GM18499 (cell line): ENCODE results near the gene XYLT1.

Source experiments
- ATAC-seq: cut with Tn5 transposase; IDR thresholded peaks from one replicate; pipeline ENCODE4 v1.9.1; 2021; ENCODE audit warnings: moderate number of reproducible peaks; ENCODE audit not compliant: insufficient read depth, unreplicated experiment

The XYLT1 gene

GRCh38 chr16:17083628-17084027 lies 387.1 kb downstream of the XYLT1 start:
- no peak for ATAC-seq

DNA sequence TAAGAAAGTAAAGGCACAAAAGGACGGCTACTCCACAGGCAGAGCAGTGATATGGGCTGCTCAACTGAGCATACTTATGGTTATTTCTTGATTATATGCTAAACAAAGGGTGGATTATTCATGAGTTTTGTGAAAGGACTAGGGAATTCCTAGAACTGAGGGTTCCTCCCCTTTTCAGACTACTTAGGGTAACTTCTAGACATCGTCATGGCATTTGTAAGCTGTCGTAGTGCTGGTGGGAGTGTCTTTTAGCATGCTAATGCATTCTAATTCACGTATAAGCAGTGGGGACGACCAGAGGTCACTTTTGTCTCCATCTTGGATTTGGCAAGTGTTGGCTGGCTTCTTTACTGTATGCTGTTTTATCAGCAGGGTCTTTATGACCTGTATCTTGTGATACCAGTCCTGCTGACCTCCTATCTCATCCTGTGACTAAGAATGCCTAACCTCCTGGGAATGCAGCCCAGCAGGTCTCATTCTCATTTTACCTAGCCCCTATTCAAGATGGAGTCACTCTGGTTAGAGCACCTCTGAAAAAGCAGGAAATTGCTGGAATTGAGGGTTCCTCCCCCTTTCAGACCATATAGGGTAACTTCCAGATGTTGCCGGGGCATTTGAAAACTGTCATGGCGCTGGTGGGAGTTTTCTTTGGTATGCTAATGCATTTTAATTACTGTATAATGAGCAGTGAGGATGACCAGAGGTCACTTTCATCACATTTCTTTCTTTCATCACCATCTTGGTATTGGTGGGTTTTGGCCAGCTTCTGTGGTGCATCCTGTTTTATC lies 388.5 kb downstream of the XYLT1 start:
- no peak for ATAC-seq

GRCh38 chr16:17080105-17080504 lies 390.7 kb downstream of the XYLT1 start:
- ATAC-seq: no peak

- no peak for ATAC-seq
These were observed 391.7 kb downstream of the XYLT1 start for GRCh38 chr16:17078931-17079631.

GRCh38 chr16:17076818-17077498 lies 393.8 kb downstream of the XYLT1 start:
- ATAC-seq: no peak

- ATAC-seq: no peak
These were observed 394.5 kb downstream of the XYLT1 start for GRCh38 chr16:17076092-17076754.

- no peak for ATAC-seq
These were observed 398.7 kb downstream of the XYLT1 start for GRCh38 chr16:17072104-17072503.

GRCh38 chr16:17070882-17071592 lies 399.7 kb downstream of the XYLT1 start:
- ATAC-seq: no peak

DNA sequence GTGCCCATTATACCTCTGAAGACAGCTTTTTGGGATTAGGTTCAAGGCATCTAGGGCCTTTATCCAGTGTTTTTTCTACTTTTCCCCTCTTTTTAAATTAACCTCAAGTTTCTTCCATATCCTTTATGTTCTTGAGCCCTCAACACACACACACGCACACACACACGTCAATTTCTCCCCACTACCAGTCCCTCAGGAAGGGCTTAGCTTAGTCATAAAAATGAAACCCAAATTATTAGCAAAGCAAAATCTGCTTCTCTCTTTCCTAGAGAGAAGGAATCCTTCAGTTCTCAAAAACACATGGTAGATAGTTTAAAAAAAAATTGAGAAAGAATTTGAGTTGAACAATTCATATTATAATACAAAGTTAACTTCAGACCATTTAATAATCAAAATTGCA lies 401.1 kb downstream of the XYLT1 start:
- no peak for ATAC-seq

GRCh38 chr16:17068524-17068923 lies 402.2 kb downstream of the XYLT1 start:
- ATAC-seq: no peak

- no peak for ATAC-seq
These were observed 402.9 kb downstream of the XYLT1 start for GRCh38 chr16:17067882-17068281.

GRCh38 chr16:17063201-17064139 lies 407.3 kb downstream of the XYLT1 start:
- ATAC-seq: no peak

DNA sequence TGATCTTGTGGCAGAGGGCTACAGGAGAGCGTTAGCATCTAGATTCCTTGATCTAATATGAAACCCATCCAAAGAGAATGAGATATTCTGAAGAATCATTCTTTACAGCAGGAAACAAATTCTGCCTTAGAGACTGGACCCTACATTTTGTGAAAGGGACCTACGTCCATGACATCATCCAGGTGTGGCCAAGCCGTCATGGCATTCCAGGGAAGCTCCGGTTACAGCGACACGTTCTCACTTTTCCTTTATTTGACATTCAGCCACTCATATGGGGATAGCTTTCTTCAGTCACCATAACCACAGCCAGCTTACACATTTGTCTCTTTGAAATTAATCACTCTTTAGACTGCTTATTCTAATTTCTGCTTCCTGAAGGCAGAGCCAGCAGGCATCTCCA lies 408.1 kb downstream of the XYLT1 start:
- ATAC-seq: no peak

DNA sequence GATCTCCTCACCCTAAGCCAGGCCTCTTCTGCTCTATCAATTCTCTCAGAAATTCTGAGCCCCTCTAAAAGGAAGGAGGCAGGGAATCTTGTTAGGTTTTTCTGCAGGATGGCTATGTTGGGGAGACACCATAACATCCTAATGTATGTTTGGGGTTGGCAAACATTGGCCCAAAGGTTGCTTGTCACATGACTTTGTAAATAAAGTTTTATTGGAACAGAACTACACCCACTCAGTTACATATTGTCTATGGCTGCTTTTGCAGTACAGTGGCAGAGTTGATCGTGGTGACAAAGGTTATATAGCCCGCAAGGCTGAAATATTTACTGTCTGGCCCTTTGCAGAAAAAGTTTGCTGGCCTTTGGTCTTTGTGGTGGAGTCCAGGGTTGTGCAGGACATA lies 409.4 kb downstream of the XYLT1 start:
- no peak for ATAC-seq

- ATAC-seq: no peak
These were observed 412.3 kb downstream of the XYLT1 start for GRCh38 chr16:17058471-17058870.

GRCh38 chr16:17056666-17057065 lies 414.1 kb downstream of the XYLT1 start:
- ATAC-seq: no peak

- no peak for ATAC-seq
These were observed 417.1 kb downstream of the XYLT1 start for GRCh38 chr16:17053536-17054160.
